ENCODE data around the gene DBET.
"Not testable (repeated sequence)": the region's sequence is repeated elsewhere in the genome, so short reads cannot be mapped to it uniquely, and the experiment has no call there.

Gene DBET

GRCh38 chr4:190049378-190050239, 14.7 kb upstream of the DBET start:
- DNase-seq = not testable (repeated sequence)

DNA sequence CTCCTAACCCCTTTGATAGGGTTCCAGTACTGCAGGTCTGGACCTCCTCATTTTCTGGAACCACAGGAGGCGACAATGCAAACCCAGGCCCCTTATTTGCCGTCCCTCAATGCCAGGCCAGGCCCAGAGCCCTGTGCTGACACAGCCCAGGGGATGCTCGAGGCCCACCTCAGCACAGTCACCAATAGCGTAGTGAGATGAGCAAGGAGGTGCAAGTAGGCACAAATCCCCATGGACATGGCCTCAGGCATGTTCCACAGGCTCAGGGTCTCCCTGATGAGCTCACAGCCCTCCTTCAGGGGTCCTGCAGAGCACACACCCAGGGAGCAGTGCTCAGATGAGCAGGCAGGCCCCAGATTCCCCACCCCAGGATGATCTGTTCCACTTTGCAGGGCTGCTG, 5.3 kb upstream of the DBET start:
- DNase-seq = not testable (repeated sequence)

- DNase-seq = not testable (repeated sequence)
Measured at GRCh38 chr4:190064805-190065204, 503 bp downstream of the DBET start.

- peak in 1 of 5 experiments; percentile 8 for DNase-seq
Measured at GRCh38 chr4:190068351-190068750, 4.0 kb downstream of the DBET start.

DNA sequence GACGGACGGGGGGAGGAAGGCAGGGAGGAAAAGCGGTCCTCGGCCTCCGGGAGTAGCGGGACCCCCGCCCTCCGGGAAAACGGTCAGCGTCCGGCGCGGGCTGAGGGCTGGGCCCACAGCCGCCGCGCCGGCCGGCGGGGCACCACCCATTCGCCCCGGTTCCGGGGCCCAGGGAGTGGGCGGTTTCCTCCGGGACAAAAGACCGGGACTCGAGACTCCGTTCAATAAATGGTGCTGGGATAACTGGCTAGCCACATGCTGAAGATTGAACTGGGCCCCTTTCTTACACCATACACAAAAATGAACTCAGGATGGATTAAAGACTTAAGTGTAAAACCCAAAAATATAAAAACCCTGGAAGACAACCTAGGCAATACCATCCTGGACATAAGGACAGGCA, 28.8 kb downstream of the DBET start:
- not testable (repeated sequence) for DNase-seq

GRCh38 chr4:190094031-190094430, 29.7 kb downstream of the DBET start:
- DNase-seq = not testable (repeated sequence)

GRCh38 chr4:190095335-190095734, 31.0 kb downstream of the DBET start:
- DNase-seq = not testable (repeated sequence)

DNA sequence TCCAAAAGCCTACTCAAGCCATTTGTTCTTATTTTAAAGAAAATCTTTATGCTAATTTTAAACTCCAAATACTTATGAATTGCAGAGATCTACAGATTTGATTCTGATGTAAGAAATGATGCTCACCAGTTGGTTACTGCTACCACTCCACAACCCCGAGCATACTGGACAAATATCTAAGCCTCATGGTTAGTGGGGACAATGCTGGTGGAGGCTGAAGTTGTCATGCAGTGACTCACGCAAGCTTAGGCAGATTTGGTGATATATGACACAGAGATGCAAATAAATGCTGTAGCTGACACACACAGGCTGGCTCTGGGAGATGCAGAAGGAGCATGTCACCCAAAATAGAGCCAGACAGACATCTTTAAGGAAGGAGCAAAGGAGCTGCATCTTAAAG, 35.3 kb downstream of the DBET start:
- not testable (repeated sequence) for DNase-seq

DNA sequence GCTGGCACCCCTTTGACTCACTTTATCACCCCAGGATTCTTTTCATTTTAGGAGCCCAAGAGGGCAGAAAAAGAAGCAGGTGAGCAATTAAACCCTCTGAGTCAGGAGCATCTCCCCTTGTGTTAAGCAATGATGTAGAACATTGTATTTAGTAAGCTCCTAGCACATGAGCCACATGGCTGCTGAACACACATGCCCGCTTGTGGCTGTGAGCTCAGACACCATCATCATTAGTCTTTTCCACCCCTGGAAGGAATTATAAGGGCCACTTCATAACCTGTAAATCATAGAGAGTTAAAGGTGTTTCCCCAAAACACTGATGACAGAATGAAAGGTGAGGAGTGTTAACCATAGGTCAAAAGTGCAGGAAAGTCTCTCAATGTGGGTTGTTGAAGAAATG, 37.2 kb downstream of the DBET start:
- DNase-seq = not testable (repeated sequence)

DNA sequence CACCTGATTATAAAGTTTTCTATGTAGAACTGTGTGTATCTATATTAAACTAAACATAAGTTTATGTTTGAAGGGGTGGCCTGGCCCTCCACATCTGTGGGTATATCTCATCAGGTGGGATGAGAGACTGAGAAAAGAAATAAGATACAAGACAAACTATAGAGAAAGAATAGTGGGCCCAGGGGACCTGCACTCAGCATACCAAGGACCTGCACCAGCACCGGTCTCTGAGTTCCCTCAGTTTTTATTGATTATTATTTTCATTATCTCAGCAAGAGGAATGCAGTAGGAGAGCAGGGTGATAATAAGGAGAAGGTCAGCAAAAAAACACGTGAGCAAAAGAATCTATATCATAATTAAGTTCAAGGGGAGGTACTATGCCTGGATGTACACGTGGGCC, 41.9 kb downstream of the DBET start:
- DNase-seq = not testable (repeated sequence)

DNA sequence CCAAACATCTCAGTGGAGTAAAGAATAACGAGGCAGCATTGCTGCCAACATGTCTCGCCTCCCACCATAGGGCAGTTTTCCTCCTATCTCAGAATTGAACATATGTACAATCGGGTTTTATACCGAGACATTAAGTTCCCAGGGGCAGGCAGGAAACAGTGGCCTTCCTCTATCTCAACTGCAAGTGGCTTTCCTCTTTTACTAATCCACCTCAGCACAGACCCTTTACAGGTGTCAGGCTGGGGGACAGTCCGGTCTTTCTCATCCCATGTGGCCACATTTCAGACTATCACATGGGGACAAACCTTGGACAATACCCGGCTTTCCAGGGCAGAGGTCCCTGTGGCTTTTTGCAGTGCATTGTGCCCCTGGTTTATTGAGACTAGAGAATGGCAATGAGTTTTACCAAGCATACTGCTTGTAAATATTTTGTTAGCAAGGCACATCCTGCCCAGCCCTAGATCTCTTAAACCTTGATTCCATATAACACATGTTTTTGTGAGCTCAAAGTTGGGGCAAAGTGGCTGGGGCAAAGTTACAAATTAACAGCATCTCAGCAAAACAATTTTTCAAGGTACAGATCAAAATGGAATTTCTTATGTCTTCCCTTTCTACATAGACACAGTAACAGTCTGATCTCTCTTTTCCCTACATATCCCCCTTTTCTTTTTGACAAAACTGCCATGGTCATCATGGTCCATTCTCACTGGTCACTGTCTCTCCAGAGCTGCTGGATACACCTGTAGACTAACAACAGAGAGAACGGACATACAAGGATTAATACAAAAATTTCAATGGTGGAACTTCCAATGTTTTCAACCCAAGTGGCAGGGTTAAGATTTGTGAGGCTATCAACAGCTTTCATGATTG, 42.5 kb downstream of the DBET start:
- not testable (repeated sequence) for DNase-seq

DNA sequence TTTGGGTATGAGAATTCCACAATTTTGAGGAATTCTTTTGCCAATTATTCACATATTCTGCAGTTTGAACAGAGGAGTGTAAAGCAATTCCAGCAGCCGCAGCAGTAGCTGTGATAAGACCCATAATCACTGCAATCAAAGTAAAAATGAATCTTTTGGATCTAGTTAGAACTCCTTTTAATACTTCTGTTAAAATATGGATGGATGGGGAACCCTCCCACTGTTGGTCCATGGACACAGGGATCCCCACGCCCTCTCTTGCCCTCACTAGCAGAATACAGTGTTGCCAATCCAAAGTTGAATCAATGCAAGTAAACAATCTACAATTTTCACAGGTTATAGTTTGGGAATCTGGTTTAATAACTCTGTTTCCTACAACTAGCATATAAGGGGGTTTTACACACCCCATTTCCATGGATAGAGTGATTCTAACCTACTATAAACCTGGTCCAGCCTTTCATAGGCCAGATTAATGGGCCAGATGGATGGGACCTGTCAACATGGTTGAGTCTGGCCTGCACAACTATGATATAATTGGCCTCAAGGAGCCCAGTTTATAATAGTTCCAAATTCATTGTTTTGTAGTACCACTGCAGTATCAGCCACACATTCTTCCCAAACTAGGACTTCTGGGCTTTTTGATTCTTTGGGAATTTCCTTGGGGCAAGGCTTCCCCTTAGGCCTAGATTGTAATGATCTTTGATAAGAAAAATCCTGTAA, 43.6 kb downstream of the DBET start:
- DNase-seq = not testable (repeated sequence)

GRCh38 chr4:190108756-190109155, 44.5 kb downstream of the DBET start:
- DNase-seq = not testable (repeated sequence)

- DNase-seq = not testable (repeated sequence)
Measured at GRCh38 chr4:190109390-190110011, 45.2 kb downstream of the DBET start.

DNA sequence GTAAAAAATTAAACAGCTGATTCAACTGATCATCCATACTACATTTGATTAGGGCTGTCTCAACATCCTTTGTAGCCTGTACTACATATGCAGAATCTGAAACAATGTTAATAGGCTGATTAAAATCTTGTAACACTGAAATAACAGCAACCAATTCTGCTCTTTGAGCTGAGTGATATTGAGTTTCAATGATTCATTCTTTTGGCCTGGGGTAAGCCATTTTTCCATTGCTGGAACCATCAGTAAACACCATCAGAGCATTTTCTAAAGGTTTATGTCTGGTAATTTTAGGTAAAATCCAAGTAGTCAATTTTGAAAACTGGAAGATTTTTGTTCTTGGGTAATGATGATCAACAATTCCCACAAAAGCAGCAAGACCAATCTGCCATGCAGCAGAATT, 45.7 kb downstream of the DBET start:
- DNase-seq = not testable (repeated sequence)

- DNase-seq = not testable (repeated sequence)
Measured at GRCh38 chr4:190110570-190111295, 46.4 kb downstream of the DBET start.

DNA sequence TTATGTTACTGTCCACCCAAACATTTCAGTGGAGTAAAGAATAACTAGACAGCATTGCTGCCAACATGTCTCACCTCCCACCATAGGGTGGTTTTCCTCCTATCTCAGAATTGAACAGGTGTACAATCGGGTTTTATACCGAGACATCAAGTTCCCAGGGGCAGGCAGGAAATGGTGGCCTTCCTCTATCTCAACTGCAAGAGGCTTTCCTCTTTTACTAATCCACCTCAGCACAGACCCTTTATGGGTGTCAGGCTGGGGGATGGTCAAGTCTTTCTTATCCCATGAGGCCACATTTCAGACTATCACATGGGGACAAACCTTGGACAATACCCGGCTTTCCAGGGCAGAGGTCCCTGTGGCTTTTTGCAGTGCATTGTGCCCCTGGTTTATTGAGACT, 48.6 kb downstream of the DBET start:
- DNase-seq = not testable (repeated sequence)

- not testable (repeated sequence) for DNase-seq
Measured at GRCh38 chr4:190114991-190115390, 50.7 kb downstream of the DBET start.
